H1 (cell line): Measurements from ENCODE around the gene MCUB. TPM values are rescaled to one million over a fixed set of nuclear protein-coding genes. Genes with fewer than 3 reads are reported as not detected.

ENCODE experiments used
- RBBP5 ChIP-seq: IDR thresholded peaks from 2 replicates; pipeline ENCODE4 v1.7.1; 2012; ENCODE audit warnings: low read depth, mild to moderate bottlenecking, inconsistent platforms, low read length, moderate library complexity, borderline replicate concordance
- RXRA ChIP-seq: IDR thresholded peaks from 2 replicates; pipeline ENCODE4 v1.6.1; 2011; ENCODE audit warnings: low read depth, mild to moderate bottlenecking, low read length, moderate library complexity; ENCODE audit not compliant: insufficient read depth
- SP1 ChIP-seq: IDR thresholded peaks from 2 replicates; pipeline ENCODE4 v1.6.1; 2011; ENCODE audit warnings: low read depth, low read length
- TCF12 ChIP-seq: IDR thresholded peaks from 2 replicates; pipeline ENCODE4 v1.6.1; 2011; ENCODE audit warnings: low read depth, mild to moderate bottlenecking, low read length
- polyA plus RNA-seq, 7 experiments: library from polyadenylated mRNA; depleted of rRNA in 3 of 7; stranded (reverse) in 5 of 7; unstranded in 2 of 7; fragments of >200 nt in 5 of 7; fragments of 200-250 nt in 2 of 7; gene quantifications; 1 replicate in 5 of 7; 2 replicates in 1 of 7; 4 replicates in 1 of 7; pipeline versions ENCODE4 v1.2.1 to v1.2.3, GENCODE V29; 2011 to 2013; ENCODE audit warnings: missing spikeins in 2 of 7, mixed read lengths in 2 of 7
- total RNA-seq: library from RNA; stranded (reverse); fragmentation: NEBNext Ultra II Directional; extraction: Animal tissue kit (Norgen Biotek cat#: 25700); gene quantifications from 2 replicates; pipeline ENCODE4 v1.2.1, GENCODE V29; 2021

MCUB gene
- total and polyA plus RNA-seq, 2 of the 8 experiments (the other 6 are each of a cell fraction or from before 2014, with no cell fraction given), result 15.2 to 19.4 TPM

DNA sequence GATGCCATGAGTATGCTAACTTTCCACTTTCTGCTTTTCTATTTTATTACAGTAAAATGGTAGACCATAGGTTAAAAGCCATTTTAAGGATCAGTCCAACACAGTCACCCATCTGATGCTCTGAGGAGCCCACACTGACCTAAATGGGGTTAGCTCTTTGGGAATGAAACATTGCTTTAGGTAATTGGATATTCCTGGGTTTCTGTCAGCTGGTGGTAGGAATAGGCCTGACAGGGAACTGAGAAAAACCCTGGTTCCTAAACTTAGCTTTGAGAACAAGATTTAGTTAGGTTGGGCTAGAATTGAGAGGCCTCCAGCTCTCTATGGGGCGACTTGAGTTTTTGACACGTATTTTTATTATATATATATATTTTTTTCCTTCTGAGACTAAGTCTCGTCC is 40.4 kb downstream of the MCUB start (continued):
- TF ChIP-seq RXRA (no peak), RBBP5 (no peak), TCF12 (no peak), SP1 (no peak)
